Endometrial microvascular endothelial cells (primary cell): ENCODE measurements around the gene PRKACB. TPM values are rescaled to one million over a fixed set of nuclear protein-coding genes. Genes with fewer than 3 reads are reported as not detected.
"Not testable (repeated sequence)": the region's sequence is repeated elsewhere in the genome, so short reads cannot be mapped to it uniquely, and the experiment has no call there.

ENCODE experiments used
- in situ Hi-C: cut with HindIII; loops from 2 replicates; pipeline ENCODE4 v1.10.0; 2017; ENCODE audit warnings: low sequenced_read_pairs, low pct_unique_long_range_greater_than_20kb; ENCODE audit errors: inconsistent ontology term
- total RNA-seq: library from RNA; depleted of rRNA; stranded (reverse); fragments of >200 nt; gene quantifications from one replicate; pipeline ENCODE4 v1.2.3, GENCODE V29; 2015; ENCODE audit errors: inconsistent ontology term

PRKACB gene
- total RNA-seq, 1 donor from 2014 or later = 95.0 TPM

GRCh38 chr1:84257617-84258016 is 113.5 kb downstream of the PRKACB start:
- in situ Hi-C loops = no loop called here

GRCh38 chr1:84259376-84259775 is 115.3 kb downstream of the PRKACB start:
- in situ Hi-C loops = no loop called here

- in situ Hi-C loops = no loop called here
These were observed 115.9 kb downstream of the PRKACB start for GRCh38 chr1:84259989-84260388.

GRCh38 chr1:84260852-84261518 is 116.9 kb downstream of the PRKACB start:
- in situ Hi-C loops = no loop called here

- in situ Hi-C loops = no loop called here
These were observed 120.9 kb downstream of the PRKACB start for GRCh38 chr1:84264961-84265360.

- in situ Hi-C loops = no loop called here
These were observed 121.8 kb downstream of the PRKACB start for GRCh38 chr1:84265867-84266266.

GRCh38 chr1:84266748-84267147 is 122.7 kb downstream of the PRKACB start:
- in situ Hi-C loops = no loop called here

- in situ Hi-C loops = no loop called here
These were observed 123.4 kb downstream of the PRKACB start for GRCh38 chr1:84267476-84267875.

GRCh38 chr1:84268346-84268745 is 124.3 kb downstream of the PRKACB start:
- in situ Hi-C loops = no loop called here

GRCh38 chr1:84269306-84269705 is 125.2 kb downstream of the PRKACB start:
- in situ Hi-C loops = no loop called here

GRCh38 chr1:84271441-84272151 is 127.5 kb downstream of the PRKACB start:
- in situ Hi-C loops = no loop called here

- in situ Hi-C loops = no loop called here
These were observed 128.3 kb downstream of the PRKACB start for GRCh38 chr1:84272401-84272800.

GRCh38 chr1:84277343-84278059 is 133.4 kb downstream of the PRKACB start:
- in situ Hi-C loops = no loop called here

- in situ Hi-C loops = no loop called here
These were observed 134.8 kb downstream of the PRKACB start for GRCh38 chr1:84278905-84279304.

GRCh38 chr1:84280912-84281311 is 136.8 kb downstream of the PRKACB start:
- in situ Hi-C loops = no loop called here

GRCh38 chr1:84282780-84283333 is 138.8 kb downstream of the PRKACB start:
- in situ Hi-C loops = no loop called here

- in situ Hi-C loops = no loop called here
These were observed 139.3 kb downstream of the PRKACB start for GRCh38 chr1:84283381-84283780.

GRCh38 chr1:84286071-84286470 is 142.0 kb downstream of the PRKACB start:
- in situ Hi-C loops = no loop called here

- in situ Hi-C loops = not testable (repeated sequence)
These were observed 143.3 kb downstream of the PRKACB start for GRCh38 chr1:84287389-84287788.
